A549 (cell line): Measurements from ENCODE around the gene SETBP1. TPM values are rescaled to one million over a fixed set of nuclear protein-coding genes. Genes with fewer than 3 reads are reported as not detected.

ENCODE experiments used
- ATAC-seq, 2 experiments: fragments of 200-7000 bp in 1 of 2; fragments of >200 bp in 1 of 2; cut with Nextera tagmentation in 1 of 2; cut with Tn5 transposase in 1 of 2; 3 replicates each; pipeline versions ENCODE4 v1.8.0 to v1.9.1; 2018 to 2020; ENCODE audit warnings: mild to moderate bottlenecking in 1 of 2, moderate library complexity in 1 of 2
- CTCF ChIA-PET: fragments of 300-600 bp; sonication (Branson Sonifier 250); formaldehyde crosslinking; extraction: SDS; loops from one replicate; lab custom pipeline; 2021; ENCODE audit warnings: antibody characterized with exemption, inconsistent platforms; lab: Yijun Ruan, JAX
- POLR2A ChIA-PET: fragments of 350-600 bp; formaldehyde crosslinking; extraction: SDS; loops from one replicate; lab custom pipeline; 2021; ENCODE audit warnings: antibody characterized with exemption, inconsistent platforms; lab: Yijun Ruan, JAX
- DNase-seq, 2 experiments: peaks; one replicate each; pipeline versions ENCODE4 v3.0.0 to v3.0.0-alpha.2; 2011 to 2016; ENCODE audit warnings: low read depth in 1 of 2, low spot score in 1 of 2
- FAIRE-seq: peaks from 2 replicates; lab custom pipeline; 2011; peaks lifted over from hg19 to GRCh38; lab: Jason Lieb, UNC
- H3K27ac ChIP-seq, 2 experiments: fragments of >200 bp; sonication (Bioruptor Twin); formaldehyde crosslinking; 3 replicates each; pipeline ENCODE4 v1.5.1; 2016 to 2017
- H3K4me1 ChIP-seq: fragments of >200 bp; sonication (Bioruptor Twin); formaldehyde crosslinking; 3 replicates; pipeline ENCODE4 v1.6.1; 2016
- H3K4me2 ChIP-seq: fragments of >200 bp; sonication (Bioruptor Twin); formaldehyde crosslinking; 3 replicates; pipeline ENCODE4 v1.6.1; 2016
- H3K4me3 ChIP-seq: fragments of >200 bp; sonication (Bioruptor Twin); formaldehyde crosslinking; 3 replicates; pipeline ENCODE4 v1.5.1; 2016
- H3K9me3 ChIP-seq: fragments of >200 bp; sonication (Bioruptor Twin); formaldehyde crosslinking; 3 replicates; pipeline ENCODE4 v1.6.1; 2016
- BHLHE40 ChIP-seq: IDR thresholded peaks from 2 replicates; pipeline ENCODE4 v1.6.1; 2012; ENCODE audit warnings: low read depth, low read length, inconsistent platforms
- CEBPB ChIP-seq, 2 experiments: fragments of >200 bp in 1 of 2; sonication (Bioruptor Twin) in 1 of 2; formaldehyde crosslinking in 1 of 2; IDR thresholded peaks; 2 replicates each; pipeline ENCODE4 v1.6.1; 2012 to 2016
- CHD2 ChIP-seq: fragments of 150-350 bp; IDR thresholded peaks from 2 replicates; pipeline ENCODE4 v1.6.1; 2014; ENCODE audit warnings: low read length; ENCODE audit not compliant: partially characterized antibody
- CTCF ChIP-seq: fragments of >200 bp; sonication (Bioruptor Twin); formaldehyde crosslinking; IDR thresholded peaks from 3 replicates; pipeline ENCODE4 v1.5.1; 2016
- E2F6 ChIP-seq: IDR thresholded peaks from 2 replicates; pipeline ENCODE4 v1.6.1; 2012; ENCODE audit warnings: low read depth, borderline replicate concordance
- ELK1 ChIP-seq: fragments of 150-350 bp; IDR thresholded peaks from 2 replicates; pipeline ENCODE4 v1.6.1; 2014; ENCODE audit warnings: low read depth, mild to moderate bottlenecking, low read length
- ESRRA ChIP-seq: fragments of 150-350 bp; IDR thresholded peaks from 2 replicates; pipeline ENCODE4 v1.6.1; 2014; ENCODE audit warnings: mild to moderate bottlenecking, low read length, borderline replicate concordance
- FOSB ChIP-seq: fragments of 250-450 bp; sonication (Bioruptor Pico); IDR thresholded peaks from 2 replicates; pipeline ENCODE4 v1.5.0; 2020; ENCODE audit warnings: mild to moderate bottlenecking, moderate library complexity
- FOXS1 ChIP-seq: fragments of 250-450 bp; sonication (Bioruptor Pico); IDR thresholded peaks from 2 replicates; pipeline ENCODE4 v1.5.0; 2020; ENCODE audit warnings: mild to moderate bottlenecking, moderate library complexity
- HEYL ChIP-seq: fragments of 250-450 bp; sonication (Bioruptor Pico); IDR thresholded peaks from 2 replicates; pipeline ENCODE4 v1.8.0; 2021; ENCODE audit warnings: mild to moderate bottlenecking, moderate library complexity
- HOXA7 ChIP-seq: fragments of 250-450 bp; sonication (Bioruptor Pico); IDR thresholded peaks from 2 replicates; pipeline ENCODE4 v1.5.0; 2020; ENCODE audit warnings: mild to moderate bottlenecking, moderate library complexity
- HOXB5 ChIP-seq: fragments of 250-450 bp; sonication (Bioruptor Pico); IDR thresholded peaks from 2 replicates; pipeline ENCODE4 v1.5.0; 2020; ENCODE audit warnings: mild to moderate bottlenecking, moderate library complexity
- KDM5A ChIP-seq: fragments of 200-600 bp; sonication (generic); IDR thresholded peaks from 2 replicates; pipeline ENCODE4 v1.6.1; 2016; ENCODE audit warnings: antibody characterized with exemption, mild to moderate bottlenecking
- MAFK ChIP-seq: fragments of 450-650 bp; IDR thresholded peaks from 2 replicates; pipeline ENCODE4 v1.6.1; 2014; ENCODE audit not compliant: partially characterized antibody
- MAZ ChIP-seq: fragments of 150-350 bp; IDR thresholded peaks from 2 replicates; pipeline ENCODE4 v1.6.1; 2014; ENCODE audit warnings: antibody characterized with exemption, low read depth, low read length, borderline replicate concordance
- NFE2L2 ChIP-seq: fragments of 150-350 bp; conservative IDR thresholded peaks from 2 replicates; pipeline ENCODE4 v1.6.1; 2014; ENCODE audit warnings: low read length
- NPAS2 ChIP-seq: fragments of 250-450 bp; sonication (Bioruptor Pico); IDR thresholded peaks from 2 replicates; pipeline ENCODE4 v1.8.0; 2022; ENCODE audit warnings: mild to moderate bottlenecking, moderate library complexity, borderline replicate concordance
- RAD21 ChIP-seq, 2 experiments: fragments of >200 bp in 1 of 2; sonication (Bioruptor Twin) in 1 of 2; formaldehyde crosslinking in 1 of 2; IDR thresholded peaks in 1 of 2; conservative IDR thresholded peaks in 1 of 2; 2 replicates in 1 of 2; 3 replicates in 1 of 2; pipeline ENCODE4 v1.6.1; 2012 to 2018; ENCODE audit warnings: inconsistent platforms in 1 of 2
- RNF2 ChIP-seq: fragments of 200-600 bp; sonication (generic); IDR thresholded peaks from 2 replicates; pipeline ENCODE4 v1.6.1; 2016; ENCODE audit warnings: low read depth, mild to moderate bottlenecking, antibody characterized with exemption, moderate library complexity, borderline replicate concordance
- SREBF2 ChIP-seq: fragments of 450-650 bp; IDR thresholded peaks from 2 replicates; pipeline ENCODE4 v1.6.1; 2014; ENCODE audit warnings: mild to moderate bottlenecking, moderate library complexity
- TFCP2L1 ChIP-seq: fragments of 250-450 bp; sonication (Bioruptor Pico); IDR thresholded peaks from 2 replicates; pipeline ENCODE4 v1.5.0; 2021; ENCODE audit warnings: mild to moderate bottlenecking
- TP53 ChIP-seq: fragments of 250-450 bp; sonication (Bioruptor Pico); IDR thresholded peaks from 2 replicates; pipeline ENCODE4 v1.5.0; 2021; ENCODE audit warnings: mild to moderate bottlenecking, moderate library complexity
- ZFP36 ChIP-seq: fragments of 450-650 bp; IDR thresholded peaks from 2 replicates; pipeline ENCODE4 v1.6.1; 2014; ENCODE audit warnings: borderline replicate concordance; ENCODE audit not compliant: partially characterized antibody
- WGBS: methylation state at CpG from one replicate; pipeline ENCODE4 v1.1.6; 2017; ENCODE audit errors: missing lambda C conversion rate; 5-methylcytosine and 5-hydroxymethylcytosine counted together
- polyA plus RNA-seq, 4 experiments: library from polyadenylated mRNA; depleted of rRNA in 3 of 4; stranded (reverse); fragments of >200 nt; fragmentation: RNase III in 1 of 4; extraction: RNeasy Plus Mini Kit Qiagen cat#74134 plus additional on column Dnase treatment in 1 of 4; gene quantifications; 2 replicates in 3 of 4; 3 replicates in 1 of 4; pipeline ENCODE4 v1.2.3, GENCODE V29; 2011 to 2017
- TF ChIP-seq, protein P1 (sequence below): fragments of 200-600 bp; sonication (generic); IDR thresholded peaks from 2 replicates; pipeline ENCODE4 v1.6.1; 2016; ENCODE audit warnings: antibody characterized with exemption, mild to moderate bottlenecking, moderate library complexity
- TF ChIP-seq, protein P2 (sequence below): fragments of >200 bp; sonication (Bioruptor Twin); formaldehyde crosslinking; IDR thresholded peaks from 2 replicates; pipeline ENCODE4 v1.6.1; 2016

SETBP1 gene
- polyA plus RNA-seq, 2 of the 4 experiments (the other 2 are of a cell fraction), result 0.50 to 1.9 TPM

DNA sequence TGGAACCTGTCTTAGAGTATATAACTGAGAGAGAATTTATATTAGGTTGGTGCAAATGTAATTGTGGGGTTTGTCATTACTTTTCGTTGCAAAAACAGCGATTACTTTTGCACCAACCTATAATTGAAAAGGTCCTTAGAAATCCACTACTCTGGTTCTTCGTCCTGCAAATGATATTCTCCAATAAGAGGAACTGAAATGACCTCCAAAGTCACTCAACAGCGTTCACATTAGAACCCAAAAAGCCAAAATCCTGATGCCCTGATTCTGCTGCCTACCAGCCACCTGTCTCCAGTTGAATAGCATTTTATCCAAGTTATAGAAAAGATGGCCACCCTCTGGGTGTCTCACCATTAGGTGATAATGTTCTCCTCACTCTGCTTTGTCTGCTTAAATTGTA lies 230.6 kb downstream of the SETBP1 start (continued):
- TF ChIP-seq, protein P1, sequence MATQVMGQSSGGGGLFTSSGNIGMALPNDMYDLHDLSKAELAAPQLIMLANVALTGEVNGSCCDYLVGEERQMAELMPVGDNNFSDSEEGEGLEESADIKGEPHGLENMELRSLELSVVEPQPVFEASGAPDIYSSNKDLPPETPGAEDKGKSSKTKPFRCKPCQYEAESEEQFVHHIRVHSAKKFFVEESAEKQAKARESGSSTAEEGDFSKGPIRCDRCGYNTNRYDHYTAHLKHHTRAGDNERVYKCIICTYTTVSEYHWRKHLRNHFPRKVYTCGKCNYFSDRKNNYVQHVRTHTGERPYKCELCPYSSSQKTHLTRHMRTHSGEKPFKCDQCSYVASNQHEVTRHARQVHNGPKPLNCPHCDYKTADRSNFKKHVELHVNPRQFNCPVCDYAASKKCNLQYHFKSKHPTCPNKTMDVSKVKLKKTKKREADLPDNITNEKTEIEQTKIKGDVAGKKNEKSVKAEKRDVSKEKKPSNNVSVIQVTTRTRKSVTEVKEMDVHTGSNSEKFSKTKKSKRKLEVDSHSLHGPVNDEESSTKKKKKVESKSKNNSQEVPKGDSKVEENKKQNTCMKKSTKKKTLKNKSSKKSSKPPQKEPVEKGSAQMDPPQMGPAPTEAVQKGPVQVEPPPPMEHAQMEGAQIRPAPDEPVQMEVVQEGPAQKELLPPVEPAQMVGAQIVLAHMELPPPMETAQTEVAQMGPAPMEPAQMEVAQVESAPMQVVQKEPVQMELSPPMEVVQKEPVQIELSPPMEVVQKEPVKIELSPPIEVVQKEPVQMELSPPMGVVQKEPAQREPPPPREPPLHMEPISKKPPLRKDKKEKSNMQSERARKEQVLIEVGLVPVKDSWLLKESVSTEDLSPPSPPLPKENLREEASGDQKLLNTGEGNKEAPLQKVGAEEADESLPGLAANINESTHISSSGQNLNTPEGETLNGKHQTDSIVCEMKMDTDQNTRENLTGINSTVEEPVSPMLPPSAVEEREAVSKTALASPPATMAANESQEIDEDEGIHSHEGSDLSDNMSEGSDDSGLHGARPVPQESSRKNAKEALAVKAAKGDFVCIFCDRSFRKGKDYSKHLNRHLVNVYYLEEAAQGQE, result no peak
- no peak for TF ChIP-seq CEBPB (IDR thresholded peaks at IDR 0.05)

DNA sequence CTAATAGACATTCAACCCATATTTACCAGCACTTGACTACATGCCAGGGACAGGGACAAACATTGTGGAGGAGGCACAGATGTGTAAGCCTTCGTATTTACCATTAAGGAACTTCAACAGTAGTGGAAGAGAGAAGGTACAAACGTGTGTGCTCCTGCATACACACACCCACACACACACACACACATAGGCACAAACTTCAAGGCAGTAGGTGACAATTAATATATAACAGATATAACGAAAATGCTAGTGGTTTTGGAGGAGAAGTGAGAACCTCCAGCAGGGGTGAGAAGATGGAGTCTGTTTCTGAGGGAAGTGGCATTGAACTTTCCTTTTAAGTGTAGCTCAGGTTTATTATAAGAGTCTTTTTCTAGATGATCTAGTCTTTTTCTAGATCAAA lies 231.1 kb downstream of the SETBP1 start:
- H3K4me1 ChIP-seq, result no peaks in the 10 kb centered on the region
- POLR2A ChIA-PET, result no interaction called here

DNA sequence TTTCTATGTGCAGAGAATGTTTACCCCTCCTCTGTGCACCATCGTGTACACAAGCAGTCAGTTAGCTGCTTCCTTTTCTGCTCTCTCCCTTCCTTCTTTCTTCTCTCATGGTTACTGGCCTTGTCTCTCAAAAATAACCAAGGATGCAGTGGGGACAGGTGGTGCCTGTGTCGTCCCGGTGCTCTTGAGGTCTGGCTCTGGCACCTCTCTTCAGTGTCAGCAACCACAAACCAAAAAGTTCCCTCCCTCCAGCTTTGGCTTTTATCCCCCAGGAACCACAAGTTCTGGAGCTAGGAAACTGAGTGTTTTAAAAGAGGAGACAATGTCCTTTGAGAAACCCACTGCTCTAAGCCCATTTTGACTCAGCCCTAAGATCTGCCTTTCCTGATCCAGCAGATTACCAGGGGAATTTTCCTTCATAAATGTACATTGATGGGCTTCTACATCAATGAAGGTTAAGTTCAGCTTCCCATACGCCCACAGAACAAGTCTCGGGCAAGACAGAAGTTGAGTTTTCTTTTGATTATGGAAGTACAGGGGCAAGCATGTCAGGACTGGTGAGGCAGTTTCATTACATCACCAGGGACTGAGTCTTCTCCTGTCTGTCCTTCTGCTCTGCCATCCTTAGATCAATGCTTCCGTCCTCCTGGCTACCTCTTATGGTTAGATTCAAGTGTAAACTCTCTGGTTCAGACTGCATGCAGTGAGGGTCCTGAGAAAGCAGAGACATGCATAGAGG lies 232.2 kb downstream of the SETBP1 start:
- no peak for DNase-seq
- FAIRE-seq, result no peak
- Histone ChIP-seq H3K4me3 (no peak overlapping the region), H3K27ac (no peak overlapping the region), H3K4me2 (no peak overlapping the region), H3K4me1 (no peaks in the 10 kb centered on the region), H3K9me3 (no peaks in the 10 kb centered on the region)
- POLR2A ChIA-PET, result no interaction called here
- ATAC-seq, result no peak
- TF ChIP-seq MAZ, result no peak
- TF ChIP-seq CHD2, result no peak
- WGBS, result 66% methylated on average over 6 of the region's 6 CpGs
- CTCF ChIA-PET, result no interaction called here

More for the DNA sequence above, 231.1 kb downstream of the SETBP1 start:
- Histone ChIP-seq H3K4me2 (no peak overlapping the region), H3K27ac (no peak overlapping the region)
- TF ChIP-seq ESRRA (no peak), NPAS2 (CRISPR knock-in tag) (no peak), FOSB (no peak), TFCP2L1 (no peak), FOXS1 (CRISPR knock-in tag) (no peak), HOXB5 (CRISPR knock-in tag) (no peak), TP53 (CRISPR knock-in tag) (no peak), NFE2L2 (no peak), HEYL (CRISPR knock-in tag) (no peak), SREBF2 (no peak), CEBPB (IDR thresholded peaks at IDR 0.05) (no peak), E2F6 (no peak)
- TF ChIP-seq, protein P2, sequence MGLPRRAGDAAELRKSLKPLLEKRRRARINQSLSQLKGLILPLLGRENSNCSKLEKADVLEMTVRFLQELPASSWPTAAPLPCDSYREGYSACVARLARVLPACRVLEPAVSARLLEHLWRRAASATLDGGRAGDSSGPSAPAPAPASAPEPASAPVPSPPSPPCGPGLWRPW, result no peak
- TF ChIP-seq, all 56 proteins: peak for 0
- FAIRE-seq (no peak), DNase-seq (no peak), ATAC-seq (no peak)
- no peak overlapping the region for H3K4me3 ChIP-seq
- CTCF ChIA-PET, result no interaction called here
- 30% methylated on average over 3 of the region's 3 CpGs for WGBS
- no peaks in the 10 kb centered on the region for H3K9me3 ChIP-seq

GRCh38 chr18:44914028-44914427 lies 233.3 kb downstream of the SETBP1 start:
- Histone ChIP-seq H3K4me2 (no peak overlapping the region), H3K9me3 (no peaks in the 10 kb centered on the region), H3K4me3 (no peak overlapping the region), H3K27ac (no peak overlapping the region), H3K4me1 (no peaks in the 10 kb centered on the region)
- ChIA-PET CTCF (no interaction called here), POLR2A (no interaction called here)
- no peak for DNase-seq
- WGBS, result 40% methylated on average over 5 of the region's 5 CpGs
- FAIRE-seq, result no peak
- no peak for ATAC-seq
- no peak for TF ChIP-seq HOXB5 (CRISPR knock-in tag)
- no peak for TF ChIP-seq KDM5A
- TF ChIP-seq CTCF, result no peak
- TF ChIP-seq BHLHE40, result no peak
- TF ChIP-seq ZFP36, result no peak
- TF ChIP-seq RNF2, result no peak
- TF ChIP-seq NFE2L2, result no peak
- no peak for TF ChIP-seq MAFK
- TF ChIP-seq HOXA7 (CRISPR knock-in tag), result no peak
- TF ChIP-seq RAD21 (conservative IDR thresholded peaks at IDR 0.05 in 1 of 2, IDR thresholded peaks at IDR 0.05 in 1 of 2), result no peak
- TF ChIP-seq ELK1, result no peak
